Superior temporal gyrus (tissue), 1 donor: ENCODE measurements around the gene EZH1.

Source experiments
- DNase-seq: peaks from one replicate; pipeline ENCODE4 v3.0.0-alpha.2; 2016; ENCODE audit errors: extremely low spot score

EZH1 gene

DNA sequence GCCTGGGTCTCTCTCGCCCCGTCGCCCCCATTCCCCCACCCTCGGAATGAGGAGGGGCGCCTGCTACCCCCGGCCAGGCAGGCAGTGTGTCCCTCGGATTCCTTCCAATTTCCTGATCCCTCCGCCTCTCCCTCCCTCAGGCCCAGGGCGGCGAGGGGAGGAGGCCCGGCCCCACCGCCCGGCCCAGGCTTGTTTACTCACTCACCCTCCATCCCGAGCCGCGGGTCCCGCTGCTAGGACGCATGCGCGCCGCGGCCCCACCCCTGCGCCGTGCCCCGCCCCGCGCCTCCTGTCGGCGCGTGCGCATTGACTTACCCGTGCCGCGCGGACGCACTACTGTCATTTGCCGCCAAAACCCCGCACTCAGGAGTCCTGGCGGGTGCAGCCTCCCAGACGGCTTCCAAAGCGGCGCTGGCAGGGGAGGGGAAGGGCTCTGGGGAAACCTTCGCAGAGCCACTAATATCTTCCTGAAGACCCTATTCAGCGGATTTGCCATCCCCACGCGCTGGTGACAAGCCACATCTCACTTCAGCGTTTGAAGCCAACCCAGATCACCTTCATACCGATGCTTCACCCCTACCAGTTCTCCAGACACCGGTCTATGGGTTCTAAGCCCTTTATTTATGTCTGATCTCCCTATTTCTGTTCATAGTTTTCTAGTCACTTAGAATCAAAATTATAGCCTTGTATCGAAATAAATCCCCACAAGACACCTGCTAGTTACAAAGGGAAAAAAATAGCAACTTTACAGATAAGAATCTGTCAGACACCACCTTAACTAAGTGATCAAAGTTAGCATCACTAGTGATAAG, at the start of gene EZH1:
TSS of gene EZH1 (minus strand) at position 235 of the 812 bp plus-strand sequence. CDS start 16,099 bp downstream, outside the sequence.
- peak; percentile 92 for DNase-seq

DNA sequence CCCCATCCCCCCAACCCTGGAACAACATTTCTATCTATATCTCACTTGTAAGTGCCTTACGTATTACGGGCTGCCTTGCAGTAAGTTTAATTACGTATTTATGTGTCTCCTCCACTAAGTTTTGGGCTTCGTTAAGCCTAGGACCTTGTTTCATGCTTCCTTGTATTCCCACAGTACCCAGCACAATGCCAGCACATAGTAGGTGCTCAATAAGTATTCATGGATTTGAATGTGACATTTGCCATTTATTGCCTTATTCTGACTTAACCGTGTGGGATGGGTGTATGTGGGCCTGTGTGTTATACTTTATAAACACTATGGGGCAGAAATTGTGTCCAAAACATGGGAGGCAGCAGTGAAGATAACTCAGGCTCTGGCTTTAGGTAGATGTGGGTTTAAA, 47.7 kb upstream of the EZH1 start:
- no peak for DNase-seq

DNA sequence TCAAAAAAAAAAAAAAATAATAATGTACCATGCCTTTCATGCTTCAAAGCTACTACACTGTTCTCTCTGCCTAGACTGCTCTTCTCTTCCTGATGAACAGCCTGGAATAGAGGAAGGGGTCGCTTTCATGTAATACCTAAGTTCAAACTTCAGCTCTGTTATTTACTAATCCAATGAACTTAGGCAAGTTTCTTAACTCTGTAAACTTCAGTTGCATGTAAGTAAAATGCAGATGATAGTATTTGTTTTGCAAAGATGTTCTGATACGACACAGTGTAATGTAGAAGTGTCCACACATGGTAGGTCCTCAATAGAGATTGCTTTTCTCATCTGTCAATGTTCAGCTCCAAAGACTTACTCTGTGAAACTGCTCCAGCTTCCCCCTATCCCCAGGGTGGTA, 47.1 kb upstream of the EZH1 start:
- no peak for DNase-seq

DNA sequence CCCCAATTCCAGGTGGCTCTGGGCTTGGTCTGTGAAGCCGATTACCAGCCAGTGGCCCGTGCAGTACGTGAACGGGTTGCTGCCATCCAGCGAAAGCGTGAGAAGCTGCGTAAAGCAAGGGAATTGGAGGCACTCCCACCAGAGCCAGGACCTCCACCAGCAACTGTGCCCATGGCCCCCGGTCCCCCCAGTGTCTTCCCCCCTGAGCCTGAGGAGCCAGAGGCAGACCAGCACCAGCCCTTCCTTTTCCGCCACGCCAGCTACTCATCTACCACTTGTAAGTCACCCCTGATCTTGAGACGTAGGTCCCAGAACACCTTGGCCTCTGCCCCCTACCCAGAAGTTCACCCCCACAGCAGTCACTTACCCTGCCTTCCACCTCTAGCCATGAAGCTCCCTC, 42.4 kb upstream of the EZH1 start:
- no peak for DNase-seq

DNA sequence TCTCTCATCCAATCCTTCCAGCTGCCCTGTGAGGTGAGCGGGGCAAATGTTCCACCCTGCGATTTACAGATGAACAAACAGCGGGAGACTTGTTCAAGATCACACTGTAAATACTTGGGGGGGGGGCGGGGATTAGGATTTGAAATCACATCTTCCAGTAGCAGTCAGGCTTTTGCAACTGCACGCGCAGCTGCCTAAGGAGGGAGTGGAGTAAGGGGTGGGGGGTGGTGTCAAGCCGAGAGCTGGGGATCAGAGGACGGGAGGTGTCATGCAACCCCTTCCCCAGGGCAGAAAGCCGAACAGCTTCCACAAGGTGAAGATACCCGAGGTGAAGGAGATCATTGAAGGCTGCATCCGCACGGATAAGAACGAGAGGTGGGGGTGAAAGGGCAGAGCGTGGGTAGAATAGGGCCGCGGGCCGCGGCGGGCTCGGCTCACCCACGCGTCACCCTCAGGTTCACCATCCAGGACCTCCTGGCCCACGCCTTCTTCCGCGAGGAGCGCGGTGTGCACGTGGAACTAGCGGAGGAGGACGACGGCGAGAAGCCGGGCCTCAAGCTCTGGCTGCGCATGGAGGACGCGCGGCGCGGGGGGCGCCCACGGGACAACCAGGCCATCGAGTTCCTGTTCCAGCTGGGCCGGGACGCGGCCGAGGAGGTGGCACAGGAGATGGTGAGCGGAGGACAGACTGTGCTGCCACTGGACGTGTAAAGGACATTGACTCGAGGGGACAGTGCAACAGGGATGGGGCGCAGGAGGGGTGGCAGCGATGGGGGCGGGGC, 40.2 kb upstream of the EZH1 start:
- no peak for DNase-seq

DNA sequence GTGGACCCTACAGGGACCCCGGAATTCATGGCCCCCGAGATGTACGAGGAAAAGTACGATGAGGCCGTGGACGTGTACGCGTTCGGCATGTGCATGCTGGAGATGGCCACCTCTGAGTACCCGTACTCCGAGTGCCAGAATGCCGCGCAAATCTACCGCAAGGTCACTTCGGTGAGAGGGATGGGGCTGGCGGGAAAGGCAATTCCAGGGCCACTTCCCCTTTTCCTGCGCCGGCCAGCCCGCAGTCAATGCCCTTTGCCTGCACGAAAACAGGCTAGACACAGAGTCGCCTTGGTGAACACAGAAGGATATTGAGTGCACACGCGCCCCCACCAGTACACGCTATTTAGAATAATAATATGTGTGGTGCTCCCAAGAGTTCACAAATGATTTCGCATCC, 39.6 kb upstream of the EZH1 start:
- DNase-seq, result no peak

DNA sequence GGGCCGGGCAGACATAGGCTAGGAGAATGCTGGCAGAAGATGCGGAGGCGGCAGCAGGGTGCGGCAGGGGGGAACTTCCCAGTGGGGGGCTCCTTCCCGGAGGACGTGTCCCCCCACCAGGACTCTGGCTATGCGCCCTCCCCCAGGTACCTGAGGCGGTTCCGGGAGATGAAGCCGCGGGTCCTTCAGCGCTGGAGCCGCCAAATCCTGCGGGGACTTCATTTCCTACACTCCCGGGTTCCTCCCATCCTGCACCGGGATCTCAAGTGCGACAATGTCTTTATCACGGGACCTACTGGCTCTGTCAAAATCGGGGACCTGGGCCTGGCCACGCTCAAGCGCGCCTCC, 38.9 kb upstream of the EZH1 start:
- no peak for DNase-seq

DNA sequence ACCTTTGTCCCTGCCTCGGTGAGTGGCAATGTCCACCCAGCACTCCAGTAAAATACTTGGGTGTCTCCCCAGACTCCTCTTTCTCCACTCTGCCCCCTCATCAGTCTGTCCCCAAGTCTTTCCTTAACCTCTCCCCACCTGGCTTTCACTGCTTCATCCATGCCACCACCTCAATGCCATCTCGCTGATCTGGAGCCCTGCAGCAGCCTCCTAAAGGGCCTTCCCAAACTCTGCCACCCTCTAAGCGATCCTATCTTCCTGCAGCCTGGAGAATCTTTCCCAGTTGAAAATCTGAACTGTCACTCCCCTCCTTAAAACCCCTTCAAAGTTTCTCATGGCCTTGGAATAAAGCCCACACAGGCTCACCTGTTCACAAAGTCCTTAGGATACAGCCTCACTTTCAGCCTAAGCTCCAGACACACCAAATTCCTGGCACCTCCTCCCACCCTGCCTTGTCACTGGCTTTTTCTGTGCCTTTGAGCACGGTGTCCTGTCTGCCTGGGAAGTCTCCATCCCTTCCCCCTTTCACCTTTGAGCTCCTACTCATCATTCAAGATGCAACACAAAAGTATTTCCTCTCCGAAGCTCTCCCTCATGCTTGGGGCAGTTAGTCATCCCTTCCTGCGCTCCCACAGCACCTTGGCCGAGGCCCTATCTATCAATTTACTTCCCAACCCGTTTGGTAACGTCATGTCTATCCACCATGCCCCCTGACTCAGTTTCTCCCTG, 38.4 kb upstream of the EZH1 start:
- DNase-seq, result no peak

DNA sequence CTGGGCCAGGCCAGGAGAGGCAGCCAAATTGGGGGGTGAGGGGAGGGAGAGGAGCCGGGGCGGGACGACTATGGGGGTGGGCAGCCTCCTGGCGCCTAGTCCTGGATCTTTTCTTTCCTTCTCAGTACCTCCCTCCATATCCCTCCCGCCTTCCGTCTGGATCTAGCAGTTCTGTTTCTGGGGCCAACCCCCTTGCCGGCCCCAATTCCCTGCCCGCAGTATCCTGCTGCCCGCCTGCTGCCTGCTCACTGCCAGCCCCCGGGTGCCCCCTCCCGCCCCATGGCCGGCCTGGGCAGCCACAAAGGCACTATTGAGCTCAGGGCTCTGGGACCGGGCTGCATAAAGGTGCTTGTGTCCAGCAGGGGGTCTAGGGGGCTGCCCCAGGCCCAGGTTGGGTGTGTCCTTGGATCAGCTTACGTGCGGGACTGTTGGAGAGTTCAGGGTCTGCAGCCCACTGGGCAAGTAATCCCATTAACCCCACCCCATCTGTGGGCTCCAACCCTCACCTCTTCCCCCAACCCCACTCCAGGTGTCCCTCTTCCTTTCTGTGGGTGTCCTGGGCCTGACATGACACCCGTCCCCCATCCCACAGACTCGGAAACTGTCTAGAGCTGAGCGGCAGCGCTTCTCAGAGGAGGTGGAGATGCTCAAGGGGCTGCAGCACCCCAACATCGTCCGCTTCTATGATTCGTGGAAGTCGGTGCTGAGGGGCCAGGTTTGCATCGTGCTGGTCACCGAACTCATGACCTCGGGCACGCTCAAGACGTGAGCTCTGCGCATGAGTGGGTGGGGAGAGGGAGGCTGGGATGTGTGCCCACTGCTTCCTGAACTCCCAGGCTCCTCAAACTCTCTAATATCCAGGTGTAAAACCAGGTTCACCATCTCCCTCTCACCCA, 37.6 kb upstream of the EZH1 start:
- no peak for DNase-seq

DNA sequence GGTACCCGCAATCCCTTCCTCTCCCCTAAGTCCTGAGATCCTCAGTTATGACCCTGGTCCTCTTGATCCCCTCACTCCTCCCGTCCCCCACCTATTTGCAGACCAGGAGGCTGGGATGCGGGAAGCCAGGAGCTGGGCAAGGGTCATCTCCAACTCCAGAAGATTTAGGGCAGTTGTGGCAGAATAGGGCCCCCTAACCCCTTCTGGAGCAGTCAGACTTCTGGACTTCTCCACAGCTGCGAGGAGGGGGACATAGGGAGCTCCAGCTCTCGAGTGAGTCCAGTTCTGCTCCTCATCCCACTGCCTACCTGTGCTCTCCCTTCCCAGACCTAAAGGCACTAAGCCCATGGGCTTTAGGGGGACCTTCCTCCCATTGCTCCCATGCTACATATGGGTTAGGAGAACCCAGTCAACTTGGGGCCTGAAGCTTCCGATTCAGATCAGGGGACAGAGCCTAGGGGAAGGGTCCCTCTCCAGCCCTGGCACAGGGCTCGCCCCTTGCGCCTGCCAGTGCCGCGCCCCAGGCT, 36.9 kb upstream of the EZH1 start:
- no peak for DNase-seq

DNA sequence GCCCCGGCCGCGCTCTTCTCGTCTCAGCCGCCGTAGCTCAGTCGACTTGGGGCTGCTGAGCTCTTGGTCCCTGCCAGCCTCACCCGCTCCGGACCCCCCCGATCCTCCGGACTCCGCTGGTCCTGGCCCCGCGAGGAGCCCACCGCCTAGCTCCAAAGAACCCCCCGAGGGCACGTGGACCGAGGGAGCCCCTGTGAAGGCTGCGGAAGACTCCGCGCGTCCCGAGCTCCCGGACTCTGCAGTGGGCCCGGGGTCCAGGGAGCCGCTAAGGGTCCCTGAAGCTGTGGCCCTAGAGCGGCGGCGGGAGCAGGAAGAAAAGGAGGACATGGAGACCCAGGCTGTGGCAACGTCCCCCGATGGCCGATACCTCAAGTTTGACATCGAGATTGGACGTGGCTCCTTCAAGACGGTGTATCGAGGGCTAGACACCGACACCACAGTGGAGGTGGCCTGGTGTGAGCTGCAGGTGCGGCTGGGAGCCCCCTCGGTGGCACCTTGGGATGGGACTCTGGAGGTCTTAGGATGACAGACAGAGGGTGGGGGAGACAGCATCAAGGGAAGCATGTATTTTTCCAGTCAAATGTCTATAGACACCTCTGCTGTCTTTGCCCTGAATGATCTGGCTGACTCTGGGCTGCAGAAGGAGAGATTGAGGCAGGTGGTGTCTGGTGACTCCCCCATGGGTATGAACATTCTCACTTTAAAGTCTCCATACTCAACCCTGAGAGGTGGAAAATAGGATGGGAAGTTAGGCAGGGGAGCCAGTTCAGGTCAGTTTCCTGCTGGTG, 36.2 kb upstream of the EZH1 start:
- DNase-seq, result no peak

DNA sequence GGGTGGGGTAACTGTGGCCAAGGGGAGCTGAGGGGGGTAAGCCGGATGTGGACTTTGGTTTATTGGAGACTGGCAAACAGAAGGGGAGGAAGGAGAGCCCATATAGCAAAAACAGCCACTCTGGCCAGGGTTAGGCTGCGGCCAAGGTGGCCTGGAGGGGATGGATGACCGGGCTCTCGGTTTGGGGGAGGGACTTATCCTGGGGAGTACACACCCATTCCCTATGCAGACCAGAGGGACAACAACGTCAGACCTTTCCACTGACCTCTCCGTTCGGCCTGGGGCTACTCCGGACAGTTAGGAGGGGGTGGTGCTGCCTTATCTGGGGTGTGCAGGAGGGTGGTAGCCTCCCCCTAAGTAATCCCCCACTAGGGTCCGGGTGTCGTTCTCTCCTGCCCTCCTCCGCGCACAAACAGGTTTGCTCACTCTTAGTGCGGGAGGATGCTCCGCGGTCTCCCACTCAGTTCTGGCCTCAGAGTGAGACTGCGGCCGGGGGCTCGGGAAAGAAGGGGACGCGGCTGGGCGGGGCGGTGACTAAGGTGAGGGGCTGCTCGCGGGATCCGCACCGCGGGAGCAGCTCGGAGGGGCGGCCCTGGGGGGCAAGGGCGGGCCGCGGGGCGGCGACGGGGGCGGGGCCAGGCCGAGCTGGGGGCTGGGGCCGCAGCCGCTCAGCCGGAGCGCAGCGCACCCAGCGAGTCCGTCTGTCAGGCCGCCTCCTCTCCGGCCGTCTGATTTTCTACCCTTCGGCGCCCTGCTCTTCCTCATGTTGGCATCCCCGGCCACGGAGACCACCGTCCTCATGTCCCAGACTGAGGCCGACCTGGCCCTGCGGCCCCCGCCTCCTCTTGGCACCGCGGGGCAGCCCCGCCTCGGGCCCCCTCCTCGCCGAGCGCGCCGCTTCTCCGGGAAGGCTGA, 35.4 kb upstream of the EZH1 start, which contains the start of gene WNK4:
TSS of gene WNK4 (plus strand) at position 675 of the 915 bp plus-strand sequence. CDS start at position 764, 89 bp downstream.
- DNase-seq, result no peak

DNA sequence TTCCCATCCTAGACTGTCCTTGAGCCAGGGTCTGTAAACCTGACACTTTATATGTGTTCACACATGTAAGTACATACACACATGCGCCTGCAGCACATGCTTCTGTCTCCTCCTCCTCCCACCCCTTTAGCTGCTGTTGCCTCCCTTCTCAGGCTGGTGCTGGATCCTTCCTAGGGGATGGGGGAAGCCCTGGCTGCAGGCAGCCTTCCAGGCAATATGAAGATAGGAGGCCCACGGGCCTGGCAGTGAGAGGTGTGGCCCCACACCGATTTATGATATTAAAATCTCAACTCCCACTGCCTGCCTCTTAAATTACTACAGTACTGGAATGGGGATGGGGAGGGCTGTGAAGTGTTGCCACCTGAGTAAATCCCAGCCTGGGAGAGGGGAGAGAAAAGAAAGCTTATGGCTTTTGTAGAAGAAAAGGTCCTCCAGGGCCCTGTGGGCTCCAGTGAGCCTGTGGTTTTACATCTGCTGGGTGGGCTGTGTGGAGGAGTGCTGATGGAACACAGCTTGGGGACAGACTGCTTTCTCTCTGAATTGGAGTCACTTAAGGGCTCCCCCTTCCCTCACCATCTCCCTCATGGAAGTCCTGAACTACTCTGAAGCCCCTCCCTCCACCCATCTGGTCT, 34.6 kb upstream of the EZH1 start:
- DNase-seq, result no peak

DNA sequence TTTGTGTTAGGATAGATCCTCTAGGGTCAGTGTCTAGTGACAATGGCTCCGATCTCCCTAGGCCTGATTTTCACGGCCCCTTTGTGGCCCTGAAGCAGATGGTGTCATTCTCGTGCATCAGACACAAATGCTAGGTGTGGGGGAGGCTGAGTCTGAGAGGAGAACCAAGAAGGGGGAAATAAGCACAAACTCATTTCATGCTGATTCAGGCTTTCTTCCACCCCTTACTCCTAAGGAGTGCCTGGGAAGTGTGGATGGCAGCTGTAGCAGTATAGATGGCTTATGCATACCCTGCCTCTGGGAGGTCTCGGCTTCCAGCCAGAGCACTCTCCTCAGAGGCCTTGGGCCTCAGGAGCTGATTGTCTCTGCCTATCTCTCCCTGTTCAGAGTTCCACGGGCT, 33.7 kb upstream of the EZH1 start:
- no peak for DNase-seq

DNA sequence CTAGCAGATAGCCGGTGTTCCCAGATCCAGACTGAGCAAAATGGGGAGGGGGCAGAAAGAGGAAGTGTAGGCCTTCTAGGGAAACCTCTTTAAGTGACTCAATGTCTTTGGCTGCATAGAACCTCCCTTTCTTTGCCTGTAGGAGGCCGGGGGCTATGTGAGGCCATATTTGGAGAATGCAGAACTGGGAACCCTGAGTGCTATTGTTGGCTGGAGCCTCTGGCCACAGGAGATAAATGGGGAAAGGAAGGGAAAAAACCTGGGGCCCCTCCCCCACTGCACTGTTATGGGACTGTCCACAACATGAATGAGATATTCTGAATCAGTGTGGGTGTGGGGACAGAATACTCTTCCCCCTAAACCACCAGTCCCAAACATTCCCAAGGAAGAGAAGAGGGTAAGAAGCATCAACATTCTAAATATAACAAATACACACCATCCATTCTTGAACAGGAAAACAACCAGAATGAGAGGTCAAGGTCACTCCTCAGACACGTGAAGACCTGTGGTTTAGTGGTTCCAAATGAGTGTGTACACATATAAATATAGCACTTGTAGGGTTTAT, 30.8 kb upstream of the EZH1 start:
- no peak for DNase-seq

DNA sequence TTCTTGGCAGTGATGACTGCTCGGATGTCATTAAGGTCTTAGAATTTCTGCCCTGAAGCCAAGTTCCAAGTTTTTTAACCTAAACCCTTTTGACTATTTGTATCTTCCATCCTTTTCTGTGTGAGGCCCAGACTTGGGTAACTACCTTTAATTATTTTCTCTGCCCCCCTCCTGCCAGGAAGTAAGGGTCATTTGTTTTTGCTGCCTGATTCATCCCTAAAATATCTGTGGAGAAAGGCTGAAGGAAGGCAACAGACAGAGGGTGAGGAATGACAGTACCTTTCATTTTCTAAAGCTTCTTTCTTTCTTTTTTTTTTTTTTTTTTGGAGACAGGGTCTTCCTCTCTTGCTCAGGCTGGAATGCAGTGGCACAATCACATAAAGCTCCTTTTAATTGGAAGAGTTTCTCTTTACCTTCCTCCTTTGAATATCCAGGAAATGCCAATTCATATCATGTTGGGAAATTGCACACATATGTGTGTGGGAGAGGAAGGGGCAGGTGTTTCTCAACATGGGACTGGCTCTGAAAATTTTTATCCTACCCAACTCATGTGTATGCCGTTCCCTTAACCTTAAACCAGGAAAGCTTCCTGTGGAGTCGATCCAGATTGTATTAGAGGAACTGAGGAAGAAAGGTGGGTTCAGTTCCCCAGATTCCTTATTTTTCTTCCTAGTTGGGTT, 29.4 kb upstream of the EZH1 start:
- DNase-seq, result no peak

DNA sequence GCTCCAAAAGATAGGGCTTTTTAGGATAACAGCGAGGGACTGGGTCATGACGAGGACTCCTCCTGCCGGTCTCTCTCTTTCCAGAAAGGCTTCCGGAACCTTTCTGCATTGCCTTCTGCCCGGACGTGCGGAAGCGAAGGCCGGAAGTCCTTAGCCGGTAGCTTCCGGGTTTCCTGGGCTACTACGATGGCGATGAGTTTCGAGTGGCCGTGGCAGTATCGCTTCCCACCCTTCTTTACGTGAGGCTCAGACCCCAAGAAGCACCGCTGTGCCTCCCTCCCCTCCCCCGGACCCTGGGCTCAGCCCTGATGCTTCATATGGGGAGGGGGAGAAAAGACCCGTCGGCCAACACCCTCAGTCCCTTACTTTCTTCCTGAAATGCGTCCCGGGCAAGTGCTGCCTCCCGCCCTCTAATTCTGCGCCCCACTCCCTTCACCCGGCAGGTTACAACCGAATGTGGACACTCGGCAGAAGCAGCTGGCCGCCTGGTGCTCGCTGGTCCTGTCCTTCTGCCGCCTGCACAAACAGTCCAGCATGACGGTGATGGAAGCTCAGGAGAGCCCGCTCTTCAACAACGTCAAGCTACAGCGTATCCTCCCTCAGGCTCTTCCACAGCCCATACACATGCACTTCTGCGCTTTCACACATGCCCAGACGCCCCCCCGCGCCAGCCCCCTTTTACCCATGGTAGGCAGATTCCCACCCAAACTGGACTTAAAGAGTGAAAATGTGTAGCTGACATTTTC, 28.6 kb upstream of the EZH1 start, which contains the start of gene VPS25:
TSS of gene VPS25 (plus strand) at position 160 of the 746 bp plus-strand sequence. CDS start at position 187, 27 bp downstream.
- DNase-seq, result peak; percentile 94
